Measurements from ENCODE around the gene RBP2.

Gene RBP2

DNA sequence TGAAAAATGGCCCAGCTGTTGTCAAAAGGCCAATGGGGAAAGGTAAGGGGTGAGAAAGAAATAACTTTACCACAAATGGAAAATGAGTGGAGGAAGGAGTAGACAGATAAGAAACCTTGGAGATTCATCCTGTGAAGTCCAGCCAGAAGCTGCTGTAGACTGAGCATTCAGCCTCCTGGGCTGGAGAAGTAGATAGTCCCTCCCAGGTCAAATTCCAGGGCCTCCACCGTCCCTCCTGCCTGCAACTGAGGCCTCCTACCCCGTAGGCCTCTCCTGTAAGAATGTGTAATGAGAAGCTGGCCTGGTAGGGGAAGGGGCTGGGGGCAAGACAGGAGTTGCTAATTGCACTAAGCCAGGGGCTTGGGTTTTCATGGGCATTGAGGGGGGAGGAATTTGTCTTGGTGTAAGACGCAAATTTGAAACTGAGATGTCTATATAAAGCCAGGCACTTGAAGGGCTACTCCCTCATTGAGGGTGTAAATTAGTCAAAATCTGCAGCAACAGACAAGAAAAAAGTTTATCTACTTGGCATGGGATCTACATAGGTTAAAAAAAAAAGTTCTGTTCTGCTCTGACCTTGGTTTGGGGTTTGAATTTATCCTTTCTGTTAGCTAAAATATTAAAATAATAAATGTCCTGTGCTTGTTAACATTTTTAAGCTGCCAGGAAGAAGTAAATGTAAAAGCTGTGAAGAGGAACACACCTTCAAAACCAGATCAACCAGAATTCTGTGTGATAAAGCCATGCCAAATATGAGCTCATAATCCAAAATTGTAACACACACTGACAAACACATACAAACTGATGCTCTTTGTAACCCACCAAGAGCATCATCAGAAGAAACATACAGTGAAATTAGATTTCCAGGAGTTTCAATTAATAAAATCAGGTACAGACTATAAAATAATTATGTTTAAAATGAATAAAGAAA, 1.7 kb upstream of the RBP2 start:
- Mint-ChIP-seq H3K27ac (no peak overlapping the region), H3K9me3 (peaks cover 8% of the 10 kb centered on the region), H3K4me3 (no peak overlapping the region), H3K4me1 (peaks cover 21% of the 10 kb centered on the region), H3K36me3 (ENCODE audit: low read depth) (peaks cover 34% of the 10 kb centered on the region), H3K27me3 (ENCODE audit: low read depth, poor library complexity) (no peaks in the 10 kb centered on the region)
- TF ChIP-seq, protein P1, sequence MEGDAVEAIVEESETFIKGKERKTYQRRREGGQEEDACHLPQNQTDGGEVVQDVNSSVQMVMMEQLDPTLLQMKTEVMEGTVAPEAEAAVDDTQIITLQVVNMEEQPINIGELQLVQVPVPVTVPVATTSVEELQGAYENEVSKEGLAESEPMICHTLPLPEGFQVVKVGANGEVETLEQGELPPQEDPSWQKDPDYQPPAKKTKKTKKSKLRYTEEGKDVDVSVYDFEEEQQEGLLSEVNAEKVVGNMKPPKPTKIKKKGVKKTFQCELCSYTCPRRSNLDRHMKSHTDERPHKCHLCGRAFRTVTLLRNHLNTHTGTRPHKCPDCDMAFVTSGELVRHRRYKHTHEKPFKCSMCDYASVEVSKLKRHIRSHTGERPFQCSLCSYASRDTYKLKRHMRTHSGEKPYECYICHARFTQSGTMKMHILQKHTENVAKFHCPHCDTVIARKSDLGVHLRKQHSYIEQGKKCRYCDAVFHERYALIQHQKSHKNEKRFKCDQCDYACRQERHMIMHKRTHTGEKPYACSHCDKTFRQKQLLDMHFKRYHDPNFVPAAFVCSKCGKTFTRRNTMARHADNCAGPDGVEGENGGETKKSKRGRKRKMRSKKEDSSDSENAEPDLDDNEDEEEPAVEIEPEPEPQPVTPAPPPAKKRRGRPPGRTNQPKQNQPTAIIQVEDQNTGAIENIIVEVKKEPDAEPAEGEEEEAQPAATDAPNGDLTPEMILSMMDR (IDR thresholded peaks at IDR 0.05): no peak
- DNase-seq: no peak

GRCh38 chr3:139473155-139473771, 3.1 kb downstream of the RBP2 start:
- Mint-ChIP-seq H3K4me3 (no peak overlapping the region), H3K9me3 (no peaks in the 10 kb centered on the region), H3K36me3 (ENCODE audit: low read depth) (peaks cover 15% of the 10 kb centered on the region), H3K4me1 (peaks cover 23% of the 10 kb centered on the region), H3K27ac (no peak overlapping the region), H3K27me3 (ENCODE audit: low read depth, poor library complexity) (peaks cover 7% of the 10 kb centered on the region)
- DNase-seq: no peak
- TF ChIP-seq, protein P1 (IDR thresholded peaks at IDR 0.05): no peak

DNA sequence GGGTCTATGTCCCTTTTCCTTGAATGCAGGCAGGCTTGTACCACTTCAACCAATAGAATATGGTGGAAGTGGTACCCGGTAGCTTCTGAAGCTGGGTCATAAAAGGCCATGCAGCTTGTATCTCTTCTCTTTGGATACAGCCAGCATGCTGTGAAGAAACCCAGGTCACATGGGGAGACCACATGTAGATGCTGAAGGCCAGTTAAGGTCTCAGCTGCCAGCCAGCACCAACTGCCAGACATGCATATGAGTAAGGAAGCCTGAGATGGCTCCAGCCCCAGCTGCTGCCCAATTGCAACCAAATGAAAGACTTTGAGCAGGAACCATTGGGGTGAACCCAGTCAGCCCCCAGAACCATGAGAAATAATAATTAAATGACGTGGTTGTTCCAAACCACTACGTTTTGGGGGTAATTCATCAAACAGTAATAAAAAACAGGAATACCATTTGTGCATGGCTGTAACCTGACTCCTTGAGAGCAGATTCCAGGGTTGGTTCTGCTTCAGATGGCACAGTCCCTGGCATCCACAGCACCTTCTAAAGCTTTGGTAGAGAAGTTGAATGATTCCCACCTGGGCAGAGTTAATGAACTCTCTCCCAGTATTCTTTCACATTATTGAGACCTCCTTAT, 3.8 kb downstream of the RBP2 start:
- TF ChIP-seq, protein P1 (IDR thresholded peaks at IDR 0.05): no peak
- DNase-seq: no peak
- Mint-ChIP-seq H3K36me3 (ENCODE audit: low read depth) (peaks cover 8% of the 10 kb centered on the region), H3K27ac (no peak overlapping the region), H3K27me3 (ENCODE audit: low read depth, poor library complexity) (peaks cover 7% of the 10 kb centered on the region), H3K9me3 (no peaks in the 10 kb centered on the region), H3K4me3 (no peak overlapping the region), H3K4me1 (peaks cover 20% of the 10 kb centered on the region)

- Mint-ChIP-seq H3K4me3 (no peak overlapping the region), H3K36me3 (ENCODE audit: low read depth) (peaks cover 10% of the 10 kb centered on the region), H3K4me1 (peaks cover 13% of the 10 kb centered on the region), H3K27ac (no peak overlapping the region), H3K27me3 (ENCODE audit: low read depth, poor library complexity) (peaks cover 7% of the 10 kb centered on the region), H3K9me3 (no peaks in the 10 kb centered on the region)
- TF ChIP-seq, protein P1 (IDR thresholded peaks at IDR 0.05): no peak
- no peak for DNase-seq
Measured at GRCh38 chr3:139470199-139470598, 6.1 kb downstream of the RBP2 start.

DNA sequence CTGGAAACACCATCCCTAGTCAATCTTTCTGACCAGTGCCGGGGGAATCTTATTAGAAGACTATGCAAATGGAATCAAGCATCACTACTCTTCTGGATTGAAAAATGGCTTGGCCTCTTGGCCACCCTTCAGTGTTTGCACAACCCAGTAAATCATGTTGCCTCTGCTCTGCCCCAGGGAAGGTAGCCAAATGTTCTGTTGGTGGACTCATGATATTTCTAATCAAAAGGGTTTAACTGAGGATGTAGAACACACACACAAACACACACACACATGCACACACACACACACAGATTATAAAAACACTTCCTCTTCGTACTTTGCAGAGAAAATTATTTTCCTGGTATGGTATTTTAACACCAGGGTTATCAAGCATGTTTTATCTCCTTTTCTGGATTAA, 7.9 kb downstream of the RBP2 start:
- TF ChIP-seq, protein P1 (IDR thresholded peaks at IDR 0.05): no peak
- Mint-ChIP-seq H3K9me3 (no peaks in the 10 kb centered on the region), H3K36me3 (ENCODE audit: low read depth) (peaks cover 10% of the 10 kb centered on the region), H3K27me3 (ENCODE audit: low read depth, poor library complexity) (peaks cover 7% of the 10 kb centered on the region), H3K27ac (no peak overlapping the region), H3K4me1 (peaks cover 13% of the 10 kb centered on the region), H3K4me3 (no peak overlapping the region)
- no peak for DNase-seq

Measured in nephron progenitor cell (in vitro differentiated cells).